OCI-LY1 (cell line): ENCODE results near the gene CLDN5.

Experiments
- H2AFZ ChIP-seq: fragments of 200-600 bp; sonication (generic), shearing (Covaris generic); 2 replicates; pipeline ENCODE4 v1.6.0; 2014; ENCODE audit warnings: antibody characterized with exemption, mild to moderate bottlenecking, low read length
- H3F3A ChIP-seq: fragments of 200-600 bp; sonication (generic), shearing (Covaris generic); 2 replicates; pipeline ENCODE4 v1.6.0; 2014; ENCODE audit warnings: mild to moderate bottlenecking, antibody characterized with exemption, low read length, moderate library complexity; ENCODE audit not compliant: insufficient read depth
- H3K27ac ChIP-seq: fragments of 200-600 bp; sonication (generic); 2 replicates; pipeline ENCODE4 v1.5.1; 2014; ENCODE audit warnings: low read length, mixed run types, mild to moderate bottlenecking, low read depth; ENCODE audit not compliant: poor library complexity, severe bottlenecking
- H3K27me3 ChIP-seq: fragments of 200-600 bp; sonication (generic); 2 replicates; pipeline ENCODE4 v1.6.0; 2014; ENCODE audit warnings: antibody characterized with exemption, mild to moderate bottlenecking, low read length, moderate library complexity; ENCODE audit not compliant: insufficient read depth
- H3K36me3 ChIP-seq: fragments of 200-600 bp; sonication (generic); 2 replicates; pipeline ENCODE4 v1.6.1; 2014; ENCODE audit warnings: mild to moderate bottlenecking, antibody characterized with exemption, low read length, moderate library complexity, mixed read lengths; ENCODE audit not compliant: insufficient read depth
- H3K4me1 ChIP-seq: fragments of 200-600 bp; sonication (generic); 2 replicates; pipeline ENCODE4 v1.5.1; 2014; ENCODE audit warnings: mild to moderate bottlenecking, low read length, moderate library complexity; ENCODE audit not compliant: insufficient read depth, severe bottlenecking
- H3K4me2 ChIP-seq: fragments of 200-600 bp; sonication (generic), shearing (Covaris generic); 2 replicates; pipeline ENCODE4 v1.6.1; 2014; ENCODE audit warnings: low read length
- H3K4me3 ChIP-seq: fragments of 200-600 bp; sonication (generic); 2 replicates; pipeline ENCODE4 v1.5.1; 2014; ENCODE audit warnings: low read length, low read depth, mild to moderate bottlenecking, mixed read lengths; ENCODE audit not compliant: poor library complexity, severe bottlenecking
- H3K79me2 ChIP-seq: fragments of 200-600 bp; shearing (Covaris generic); 2 replicates; pipeline ENCODE4 v1.6.1; 2016; ENCODE audit warnings: mixed run types, low read length, mixed read lengths; ENCODE audit not compliant: insufficient read depth
- H3K9ac ChIP-seq: fragments of 200-600 bp; sonication (generic), shearing (Covaris generic); 2 replicates; pipeline ENCODE4 v1.6.1; 2014; ENCODE audit warnings: mild to moderate bottlenecking, low read length, mixed read lengths
- H3K9me2 ChIP-seq: fragments of 200-600 bp; sonication (generic), shearing (Covaris generic); 2 replicates; pipeline ENCODE4 v1.6.1; 2014; ENCODE audit warnings: low read depth, mild to moderate bottlenecking, low read length, mixed read lengths
- H3K9me3 ChIP-seq: fragments of 200-600 bp; shearing (Covaris generic); 2 replicates; pipeline ENCODE4 v1.6.1; 2014; ENCODE audit warnings: low read length, mixed read lengths
- H4K20me1 ChIP-seq: fragments of 200-600 bp; sonication (generic), shearing (Covaris generic); 2 replicates; pipeline ENCODE4 v1.6.0; 2016; ENCODE audit warnings: mild to moderate bottlenecking, low read length; ENCODE audit not compliant: insufficient read depth
- EZH2 ChIP-seq: fragments of 200-600 bp; sonication (generic), shearing (Covaris generic); IDR thresholded peaks from 2 replicates; pipeline ENCODE4 v1.8.0; 2017; ENCODE audit warnings: borderline replicate concordance, mixed run types, mild to moderate bottlenecking, antibody characterized with exemption, low read length, moderate library complexity, mixed read lengths
- TF ChIP-seq, protein P1 (sequence below): fragments of 200-600 bp; sonication (generic), shearing (Covaris generic); IDR thresholded peaks from 2 replicates; pipeline ENCODE4 v1.5.1; 2017; ENCODE audit warnings: mild to moderate bottlenecking, antibody characterized with exemption, low read length, moderate library complexity, mixed read lengths

CLDN5 gene

DNA sequence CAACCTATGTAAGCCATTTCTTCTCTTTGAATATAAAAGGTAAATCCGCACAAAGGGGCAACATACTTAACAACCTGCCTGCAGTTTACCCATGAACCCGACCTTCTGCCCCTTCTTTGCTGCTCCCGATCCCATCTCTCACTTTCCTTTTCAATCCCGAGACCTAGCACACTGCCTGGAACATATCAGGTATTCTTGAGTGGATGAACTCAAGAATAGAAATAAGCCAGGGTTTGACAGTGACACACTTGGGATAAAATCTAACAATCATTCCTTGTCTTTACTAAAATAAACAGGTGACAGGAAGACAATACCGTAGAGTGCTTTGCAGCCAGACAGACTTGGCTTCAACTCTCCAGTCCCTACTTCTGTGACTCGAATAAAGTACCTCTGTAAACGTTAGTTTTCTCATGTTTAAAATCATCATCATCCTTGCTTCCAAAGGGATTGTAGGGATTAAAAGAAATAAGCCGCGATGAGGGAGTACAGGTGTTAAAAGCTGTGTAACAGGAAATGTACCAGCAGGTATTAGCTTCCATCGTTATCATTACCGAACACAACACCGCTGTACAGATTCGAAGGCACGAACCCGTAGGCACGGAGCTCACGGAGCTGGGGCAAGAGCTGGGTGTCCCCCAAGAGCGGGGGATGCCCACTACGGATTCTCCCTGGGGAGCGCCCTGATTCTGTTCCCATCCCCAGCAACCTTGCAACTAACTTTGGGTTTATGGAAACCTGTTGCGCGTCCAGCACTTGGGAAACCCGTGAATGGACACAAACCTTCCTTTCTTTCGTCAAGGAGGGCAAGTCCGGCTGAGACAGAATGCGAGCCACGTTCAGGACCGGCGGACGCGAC, 45.9 kb downstream of the CLDN5 start:
- peak overlapping the region; percentile 99 for H3K4me2 ChIP-seq
- H3K79me2 ChIP-seq, result peaks cover 39% of the 10 kb centered on the region
- no peaks in the 10 kb centered on the region for H3K27me3 ChIP-seq
- no peaks in the 10 kb centered on the region for H3K9me3 ChIP-seq
- peak overlapping the region; percentile 23 for H3K27ac ChIP-seq
- H4K20me1 ChIP-seq, result no peaks in the 10 kb centered on the region
- no peaks in the 10 kb centered on the region for H3F3A ChIP-seq
- TF ChIP-seq, protein P1, sequence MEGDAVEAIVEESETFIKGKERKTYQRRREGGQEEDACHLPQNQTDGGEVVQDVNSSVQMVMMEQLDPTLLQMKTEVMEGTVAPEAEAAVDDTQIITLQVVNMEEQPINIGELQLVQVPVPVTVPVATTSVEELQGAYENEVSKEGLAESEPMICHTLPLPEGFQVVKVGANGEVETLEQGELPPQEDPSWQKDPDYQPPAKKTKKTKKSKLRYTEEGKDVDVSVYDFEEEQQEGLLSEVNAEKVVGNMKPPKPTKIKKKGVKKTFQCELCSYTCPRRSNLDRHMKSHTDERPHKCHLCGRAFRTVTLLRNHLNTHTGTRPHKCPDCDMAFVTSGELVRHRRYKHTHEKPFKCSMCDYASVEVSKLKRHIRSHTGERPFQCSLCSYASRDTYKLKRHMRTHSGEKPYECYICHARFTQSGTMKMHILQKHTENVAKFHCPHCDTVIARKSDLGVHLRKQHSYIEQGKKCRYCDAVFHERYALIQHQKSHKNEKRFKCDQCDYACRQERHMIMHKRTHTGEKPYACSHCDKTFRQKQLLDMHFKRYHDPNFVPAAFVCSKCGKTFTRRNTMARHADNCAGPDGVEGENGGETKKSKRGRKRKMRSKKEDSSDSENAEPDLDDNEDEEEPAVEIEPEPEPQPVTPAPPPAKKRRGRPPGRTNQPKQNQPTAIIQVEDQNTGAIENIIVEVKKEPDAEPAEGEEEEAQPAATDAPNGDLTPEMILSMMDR, result no peak
- no peak for TF ChIP-seq EZH2
- peaks cover 34% of the 10 kb centered on the region for H3K36me3 ChIP-seq
- H3K9ac ChIP-seq, result peak overlapping the region; percentile 83
- peaks cover 22% of the 10 kb centered on the region for H3K4me1 ChIP-seq
- no peak overlapping the region for H2AFZ ChIP-seq
- peak overlapping the region; percentile 90 for H3K4me3 ChIP-seq
- no peaks in the 10 kb centered on the region for H3K9me2 ChIP-seq

DNA sequence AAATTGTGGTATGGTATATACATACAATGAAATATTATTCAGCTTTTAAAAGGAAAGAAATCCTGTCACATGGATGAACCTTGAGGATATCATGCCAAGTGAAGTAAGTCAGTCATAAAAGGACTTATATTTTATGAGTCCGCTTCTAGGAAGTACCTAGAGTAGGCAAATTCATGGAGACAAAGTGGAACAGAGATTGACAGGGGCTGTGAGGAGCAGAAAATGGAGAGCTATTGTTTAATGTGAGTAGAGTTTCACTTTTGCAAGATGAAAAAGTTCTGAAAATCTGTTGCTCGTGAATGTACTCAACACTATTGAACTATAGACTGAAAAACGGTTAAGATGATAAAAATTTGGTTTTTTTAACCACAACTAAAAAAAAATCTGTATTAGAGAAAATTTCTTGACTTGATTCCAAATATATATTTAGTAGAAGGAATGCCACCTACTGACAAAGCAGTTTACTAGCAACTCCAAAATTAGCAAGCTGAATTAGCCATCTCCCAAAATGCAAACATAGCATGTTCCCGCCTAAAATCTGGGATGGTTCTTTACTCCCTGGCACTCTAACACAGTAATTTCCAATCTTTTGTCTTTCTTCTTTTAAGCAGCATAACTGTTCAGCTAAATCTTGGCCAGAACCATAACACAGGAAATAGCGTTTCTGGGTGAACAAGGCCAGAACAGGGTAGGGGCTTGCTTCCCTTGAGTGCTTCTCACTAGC, 46.7 kb downstream of the CLDN5 start:
- Histone ChIP-seq H3K27me3 (no peaks in the 10 kb centered on the region), H3F3A (no peaks in the 10 kb centered on the region), H2AFZ (no peak overlapping the region), H3K4me1 (peaks cover 22% of the 10 kb centered on the region), H3K9ac (peak overlapping the region; percentile 83), H4K20me1 (no peaks in the 10 kb centered on the region), H3K9me3 (no peaks in the 10 kb centered on the region), H3K79me2 (peaks cover 39% of the 10 kb centered on the region), H3K27ac (peak overlapping the region; percentile 23), H3K4me2 (peak overlapping the region; percentile 99), H3K36me3 (peaks cover 35% of the 10 kb centered on the region), H3K9me2 (no peaks in the 10 kb centered on the region), H3K4me3 (peak overlapping the region; percentile 90)
- TF ChIP-seq EZH2, result no peak
- TF ChIP-seq, protein P1, result peak; percentile 45; the same call in 1 of the 2 replicates

DNA sequence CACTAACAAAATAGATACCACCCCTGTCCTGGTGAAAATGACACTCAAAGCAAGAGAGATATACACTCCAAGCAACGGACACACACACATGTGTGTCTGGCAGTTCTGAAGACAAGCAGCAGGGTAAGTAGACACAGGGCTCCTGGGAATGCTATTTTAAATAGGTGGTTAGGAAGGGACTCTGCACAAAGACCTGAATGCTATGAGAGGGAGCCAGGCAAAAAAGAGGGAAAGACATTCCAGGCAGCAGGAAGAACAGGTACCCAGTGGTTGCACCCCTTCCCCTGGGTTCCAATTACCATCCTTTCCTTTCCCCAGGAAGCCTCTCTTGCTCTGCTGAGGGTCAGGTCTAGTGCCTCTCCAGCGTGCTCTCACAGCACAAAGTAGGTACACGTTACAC, 48.2 kb downstream of the CLDN5 start:
- Histone ChIP-seq H3K79me2 (peaks cover 39% of the 10 kb centered on the region), H3F3A (no peaks in the 10 kb centered on the region), H3K4me2 (no peak overlapping the region)

More for the DNA sequence above, 48.2 kb downstream of the CLDN5 start:
- Histone ChIP-seq H3K9me2 (no peaks in the 10 kb centered on the region), H3K27ac (no peak overlapping the region), H2AFZ (no peak overlapping the region), H3K4me3 (no peak overlapping the region), H3K27me3 (no peaks in the 10 kb centered on the region), H4K20me1 (no peaks in the 10 kb centered on the region), H3K9ac (no peak overlapping the region), H3K36me3 (peaks cover 43% of the 10 kb centered on the region), H3K4me1 (peaks cover 22% of the 10 kb centered on the region), H3K9me3 (no peaks in the 10 kb centered on the region)
- TF ChIP-seq EZH2, result no peak
- TF ChIP-seq, protein P1, result no peak
